Neural progenitor cell (in vitro differentiated cells): ENCODE measurements around the gene RHBDL1. TPM values are rescaled to one million over a fixed set of nuclear protein-coding genes. Genes with fewer than 3 reads are reported as not detected.
A peak's percentile ranks its signal among the peaks of the same experiment; 100 is the strongest.

ENCODE experiments used
- DNase-seq: peaks from one replicate; pipeline ENCODE4 v3.0.0-alpha.2; 2016; ENCODE audit warnings: low spot score
- H2AFZ ChIP-seq: fragments of 200-600 bp; sonication (generic); replicated peaks from 2 replicates; pipeline ENCODE4 v1.6.1; 2016; ENCODE audit warnings: antibody characterized with exemption
- H3F3A ChIP-seq: fragments of 200-600 bp; sonication (generic); 2 replicates; pipeline ENCODE4 v1.6.1; 2016; ENCODE audit warnings: antibody characterized with exemption, low read depth
- H3K27ac ChIP-seq: fragments of 200-600 bp; sonication (generic); 2 replicates; pipeline ENCODE4 v1.5.1; 2016; ENCODE audit warnings: mild to moderate bottlenecking
- H3K27me3 ChIP-seq: fragments of 200-600 bp; sonication (generic); 2 replicates; pipeline ENCODE4 v1.6.1; 2016; ENCODE audit warnings: mild to moderate bottlenecking, moderate library complexity
- H3K36me3 ChIP-seq: fragments of 200-600 bp; sonication (generic); 2 replicates; pipeline ENCODE4 v1.5.1; 2016
- H3K4me1 ChIP-seq: fragments of 200-600 bp; sonication (generic); 2 replicates; pipeline ENCODE4 v1.6.1; 2016; ENCODE audit warnings: mixed run types
- H3K4me2 ChIP-seq: fragments of 200-600 bp; sonication (generic); 2 replicates; pipeline ENCODE4 v1.6.1; 2016
- H3K4me3 ChIP-seq: fragments of 200-600 bp; sonication (generic); 2 replicates; pipeline ENCODE4 v1.5.1; 2016
- H3K79me2 ChIP-seq: fragments of 200-600 bp; sonication (generic); 2 replicates; pipeline ENCODE4 v1.6.1; 2016; ENCODE audit warnings: low read depth
- H3K9ac ChIP-seq: fragments of 200-600 bp; sonication (generic); 2 replicates; pipeline ENCODE4 v1.6.1; 2016
- H3K9me3 ChIP-seq: fragments of 200-600 bp; sonication (generic); 2 replicates; pipeline ENCODE4 v1.5.1; 2016; ENCODE audit warnings: low read depth
- H4K20me1 ChIP-seq: fragments of 200-600 bp; sonication (generic); 2 replicates; pipeline ENCODE4 v1.6.1; 2016; ENCODE audit warnings: low read depth
- H3K27ac Mint-ChIP-seq: 3 replicates; pipeline ENCODE4 v1.8.0; 2021; ENCODE audit warnings: mixed read lengths
- H3K27me3 Mint-ChIP-seq: 2 replicates; pipeline ENCODE4 v1.8.0; 2022; ENCODE audit warnings: low read depth, mild to moderate bottlenecking, inconsistent platforms, moderate library complexity, mixed read lengths; ENCODE audit not compliant: insufficient read depth
- H3K36me3 Mint-ChIP-seq: 3 replicates; pipeline ENCODE4 v1.8.0; 2021; ENCODE audit warnings: mixed read lengths
- H3K4me1 Mint-ChIP-seq: 3 replicates; pipeline ENCODE4 v1.8.0; 2021; ENCODE audit warnings: mixed read lengths
- H3K4me3 Mint-ChIP-seq: 3 replicates; pipeline ENCODE4 v1.8.0; 2021; ENCODE audit warnings: mild to moderate bottlenecking, moderate library complexity, mixed read lengths
- H3K9me3 Mint-ChIP-seq: 3 replicates; pipeline ENCODE4 v1.8.0; 2020; ENCODE audit warnings: mixed read lengths
- CTCF ChIP-seq: fragments of 200-600 bp; sonication (generic); IDR thresholded peaks from 2 replicates; pipeline ENCODE4 v1.5.1; 2017; ENCODE audit warnings: antibody characterized with exemption, mild to moderate bottlenecking
- EZH2 ChIP-seq: fragments of 200-600 bp; sonication (generic); IDR thresholded peaks from 2 replicates; pipeline ENCODE4 v1.6.1; 2017; ENCODE audit warnings: antibody characterized with exemption, mild to moderate bottlenecking, moderate library complexity
- EZH2phosphoT487 ChIP-seq: fragments of 200-600 bp; sonication (generic); IDR thresholded peaks from 2 replicates; pipeline ENCODE4 v1.6.1; 2017; ENCODE audit warnings: antibody characterized with exemption
- total RNA-seq: library from RNA; depleted of rRNA; stranded (reverse); fragments of >200 nt; gene quantifications from 2 replicates; pipeline ENCODE4 v1.2.3, GENCODE V29; 2015; ENCODE audit warnings: low replicate concordance

Gene RHBDL1
- total RNA-seq, 1 donor from 2014 or later, result 0.28 TPM

- Histone ChIP-seq H3K36me3 (peaks cover 2% of the 10 kb centered on the region), H3K79me2 (peaks cover 40% of the 10 kb centered on the region), H3K4me2 (no peak overlapping the region), H3F3A (peaks cover 45% of the 10 kb centered on the region), H2AFZ (no peak overlapping the region), H3K9ac (no peak overlapping the region), H3K27ac (no peak overlapping the region), H3K27me3 (peaks cover 6% of the 10 kb centered on the region), H3K4me1 (peaks cover 14% of the 10 kb centered on the region), H4K20me1 (peaks cover 28% of the 10 kb centered on the region), H3K9me3 (no peaks in the 10 kb centered on the region), H3K4me3 (no peak overlapping the region)
- Mint-ChIP-seq H3K27me3 (peaks cover 13% of the 10 kb centered on the region), H3K4me1 (peaks cover 34% of the 10 kb centered on the region), H3K9me3 (no peaks in the 10 kb centered on the region), H3K27ac (no peak overlapping the region), H3K36me3 (peaks cover 3% of the 10 kb centered on the region), H3K4me3 (peak overlapping the region; percentile 76)
- DNase-seq, result peak; percentile 65
- TF ChIP-seq CTCF, result peak; percentile 59
- no peak for TF ChIP-seq EZH2
- no peak for TF ChIP-seq EZH2phosphoT487
Observed at GRCh38 chr16:685967-686366, 10.5 kb downstream of the RHBDL1 start.

GRCh38 chr16:686459-687260 is 11.2 kb downstream of the RHBDL1 start:
- H3K27ac ChIP-seq, result no peak overlapping the region
- no peak overlapping the region for H3K4me3 ChIP-seq
- H3K4me3 Mint-ChIP-seq, result no peak overlapping the region
- H3K27ac Mint-ChIP-seq, result no peak overlapping the region
- H3K27me3 Mint-ChIP-seq, result peaks cover 13% of the 10 kb centered on the region
- peaks cover 27% of the 10 kb centered on the region for H3K4me1 Mint-ChIP-seq
- peaks cover 3% of the 10 kb centered on the region for H3K36me3 Mint-ChIP-seq
- H3F3A ChIP-seq, result peaks cover 38% of the 10 kb centered on the region
- H3K4me2 ChIP-seq, result no peak overlapping the region
- peaks cover 21% of the 10 kb centered on the region for H4K20me1 ChIP-seq
- H3K9me3 ChIP-seq, result no peaks in the 10 kb centered on the region
- H3K9me3 Mint-ChIP-seq, result no peaks in the 10 kb centered on the region
- TF ChIP-seq EZH2 (no peak), EZH2phosphoT487 (no peak), CTCF (no peak)
- H3K4me1 ChIP-seq, result peaks cover 8% of the 10 kb centered on the region
- H3K36me3 ChIP-seq, result peaks cover 2% of the 10 kb centered on the region
- H3K9ac ChIP-seq, result no peak overlapping the region
- DNase-seq, result no peak
- peaks cover 33% of the 10 kb centered on the region for H3K79me2 ChIP-seq
- H3K27me3 ChIP-seq, result peaks cover 13% of the 10 kb centered on the region
- no peak overlapping the region for H2AFZ ChIP-seq

- Histone ChIP-seq H3K4me1 (peaks cover 7% of the 10 kb centered on the region), H3K4me2 (no peak overlapping the region), H2AFZ (no peak overlapping the region), H3K27me3 (peaks cover 21% of the 10 kb centered on the region), H4K20me1 (peaks cover 13% of the 10 kb centered on the region), H3K27ac (no peak overlapping the region), H3K9ac (no peak overlapping the region), H3K79me2 (peaks cover 25% of the 10 kb centered on the region), H3F3A (peaks cover 34% of the 10 kb centered on the region), H3K4me3 (no peak overlapping the region), H3K36me3 (no peaks in the 10 kb centered on the region), H3K9me3 (no peaks in the 10 kb centered on the region)
- peaks cover 20% of the 10 kb centered on the region for H3K4me1 Mint-ChIP-seq
- H3K36me3 Mint-ChIP-seq, result peaks cover 2% of the 10 kb centered on the region
- no peaks in the 10 kb centered on the region for H3K9me3 Mint-ChIP-seq
- TF ChIP-seq CTCF, result no peak
- no peak for TF ChIP-seq EZH2phosphoT487
- no peak overlapping the region for H3K27ac Mint-ChIP-seq
- no peak for DNase-seq
- peak overlapping the region; percentile 21 for H3K4me3 Mint-ChIP-seq
- peaks cover 17% of the 10 kb centered on the region for H3K27me3 Mint-ChIP-seq
Observed at GRCh38 chr16:687499-687898, 12.0 kb downstream of the RHBDL1 start.
